GM10266 (cell line): ENCODE data around the gene OR9A2.

ENCODE experiments used
- DNase-seq: peaks from one replicate; pipeline ENCODE4 v3.0.0; 2012; ENCODE audit errors: extremely low spot score
- CTCF ChIP-seq: IDR thresholded peaks from 2 replicates; pipeline ENCODE4 v1.5.1; 2012; ENCODE audit warnings: mild to moderate bottlenecking, low read depth; ENCODE audit not compliant: control insufficient read depth, insufficient read depth; ENCODE audit errors: missing control alignments

The OR9A2 gene

GRCh38 chr7:143025371-143025770 is 1.6 kb downstream of the OR9A2 start:
- no peak for TF ChIP-seq CTCF
- DNase-seq, result no peak

- TF ChIP-seq CTCF, result no peak
- no peak for DNase-seq
Measured at GRCh38 chr7:143023047-143023446, 3.9 kb downstream of the OR9A2 start.

GRCh38 chr7:143018931-143019330 is 8.0 kb downstream of the OR9A2 start:
- DNase-seq, result no peak
- no peak for TF ChIP-seq CTCF

- no peak for DNase-seq
- TF ChIP-seq CTCF, result no peak
Measured at GRCh38 chr7:143016996-143017395, 9.9 kb downstream of the OR9A2 start.

GRCh38 chr7:143015926-143016490 is 10.9 kb downstream of the OR9A2 start:
- no peak for DNase-seq
- TF ChIP-seq CTCF, result no peak

GRCh38 chr7:143015084-143015483 is 11.8 kb downstream of the OR9A2 start:
- TF ChIP-seq CTCF, result no peak
- DNase-seq, result peak; percentile 20

GRCh38 chr7:143013893-143014292 is 13.0 kb downstream of the OR9A2 start:
- TF ChIP-seq CTCF, result no peak
- no peak for DNase-seq
